CD8-positive, alpha-beta memory T cell (primary cell): Measurements from ENCODE around the gene MAPRE2. TPM values are rescaled to one million over a fixed set of nuclear protein-coding genes. Genes with fewer than 3 reads are reported as not detected.

Experiments
- CTCF ChIA-PET: fragments of 350-600 bp; sonication (Branson Sonifier 250); formaldehyde crosslinking; loops from one replicate; lab custom pipeline; 2021; ENCODE audit warnings: antibody characterized with exemption; lab: Charles Lee
- POLR2A ChIA-PET: fragments of 350-600 bp; sonication (Branson Sonifier 250); formaldehyde crosslinking; loops from one replicate; lab custom pipeline; 2021; ENCODE audit warnings: antibody characterized with exemption; lab: Charles Lee
- DNase-seq, 5 donors: peaks; one replicate each; pipeline versions ENCODE4 v3.0.0 to v3.0.0-alpha.2; 2020 to 2022; ENCODE audit warnings: mixed read lengths in 1 of 5
- H3K27ac ChIP-seq: one replicate; pipeline ENCODE4 v1.7.0; 2013; ENCODE audit warnings: low read depth, mild to moderate bottlenecking, low read length, moderate library complexity
- H3K27me3 ChIP-seq: 2 replicates; pipeline ENCODE4 v1.7.0; 2013; ENCODE audit warnings: low read length, mild to moderate bottlenecking; ENCODE audit not compliant: insufficient read depth, poor library complexity, severe bottlenecking
- H3K36me3 ChIP-seq: 2 replicates; pipeline ENCODE4 v1.7.0; 2013; ENCODE audit warnings: mild to moderate bottlenecking, low read length, moderate library complexity; ENCODE audit not compliant: insufficient read depth
- H3K4me1 ChIP-seq: 2 replicates; pipeline ENCODE4 v1.7.0; 2013; ENCODE audit warnings: mild to moderate bottlenecking, low read length, moderate library complexity; ENCODE audit not compliant: insufficient read depth
- H3K4me3 ChIP-seq: 2 replicates; pipeline ENCODE4 v1.7.0; 2013; ENCODE audit warnings: mild to moderate bottlenecking, low read length
- H3K9me3 ChIP-seq: 2 replicates; pipeline ENCODE4 v1.7.0; 2013; ENCODE audit warnings: mild to moderate bottlenecking, low read length
- H3K27ac Mint-ChIP-seq, 8 donors: one replicate each; pipeline ENCODE4 v1.8.0; 2020 to 2021; ENCODE audit warnings: mixed read lengths in 8 of 8, mild to moderate bottlenecking in 6 of 8, inconsistent platforms in 3 of 8, moderate library complexity in 3 of 8
- H3K27me3 Mint-ChIP-seq, 2 donors: one replicate each; pipeline ENCODE4 v1.8.0; 2020 to 2021; ENCODE audit warnings: mixed read lengths in 2 of 2, mild to moderate bottlenecking in 1 of 2, moderate library complexity in 1 of 2
- H3K36me3 Mint-ChIP-seq, 3 donors: one replicate each; pipeline ENCODE4 v1.8.0; 2020 to 2021; ENCODE audit warnings: mixed read lengths in 3 of 3, inconsistent platforms in 1 of 3, mild to moderate bottlenecking in 1 of 3
- H3K4me1 Mint-ChIP-seq, 3 donors: one replicate each; pipeline ENCODE4 v1.8.0; 2020 to 2021; ENCODE audit warnings: mixed read lengths in 3 of 3, inconsistent platforms in 1 of 3, mild to moderate bottlenecking in 1 of 3
- H3K4me3 Mint-ChIP-seq, 7 donors: one replicate each; pipeline ENCODE4 v1.8.0; 2020 to 2021; ENCODE audit warnings: mixed read lengths in 7 of 7, mild to moderate bottlenecking in 6 of 7, moderate library complexity in 4 of 7, inconsistent platforms in 2 of 7
- H3K9me3 Mint-ChIP-seq, 5 donors: one replicate each; pipeline ENCODE4 v1.8.0; 2020 to 2022; ENCODE audit warnings: mixed read lengths in 5 of 5, mild to moderate bottlenecking in 3 of 5, moderate library complexity in 2 of 5, inconsistent platforms in 1 of 5
- polyA plus RNA-seq: library from polyadenylated mRNA; unstranded; fragments of 300-500 nt; fragmentation: Illumina TruSeq; gene quantifications from one replicate; pipeline ENCODE4 v1.2.3, GENCODE V29; 2021
- total RNA-seq, 2 experiments: library from RNA; stranded (reverse); gene quantifications; one replicate each; pipeline ENCODE4 v1.2.3, GENCODE V29; 2021

The MAPRE2 gene
- total and polyA plus RNA-seq, 3 experiments from 2014 or later: 38.5 to 80.4 (median 38.6) TPM

GRCh38 chr18:35055105-35055504 lies 13.9 kb downstream of the MAPRE2 start:
- Histone ChIP-seq H3K9me3 (no peaks in the 10 kb centered on the region), H3K36me3 (no peaks in the 10 kb centered on the region), H3K27ac (no peak overlapping the region), H3K4me3 (no peak overlapping the region), H3K27me3 (no peaks in the 10 kb centered on the region), H3K4me1 (peaks cover 38% of the 10 kb centered on the region)
- CTCF ChIA-PET: no interaction called here
- POLR2A ChIA-PET: no interaction called here
- Mint-ChIP-seq H3K9me3 (peaks cover 0 to 1% (median 0%) of the 10 kb centered on the region in 5 donors), H3K4me3 (no peak overlapping the region), H3K27me3 (no peaks in the 10 kb centered on the region), H3K27ac (peak overlapping the region in 1 of 8 donors; percentile 62), H3K36me3 (peaks cover 7 to 17% (median 8%) of the 10 kb centered on the region in 3 donors), H3K4me1 (peaks cover 65 to 91% (median 85%) of the 10 kb centered on the region in 3 donors)
- no peak for DNase-seq

DNA sequence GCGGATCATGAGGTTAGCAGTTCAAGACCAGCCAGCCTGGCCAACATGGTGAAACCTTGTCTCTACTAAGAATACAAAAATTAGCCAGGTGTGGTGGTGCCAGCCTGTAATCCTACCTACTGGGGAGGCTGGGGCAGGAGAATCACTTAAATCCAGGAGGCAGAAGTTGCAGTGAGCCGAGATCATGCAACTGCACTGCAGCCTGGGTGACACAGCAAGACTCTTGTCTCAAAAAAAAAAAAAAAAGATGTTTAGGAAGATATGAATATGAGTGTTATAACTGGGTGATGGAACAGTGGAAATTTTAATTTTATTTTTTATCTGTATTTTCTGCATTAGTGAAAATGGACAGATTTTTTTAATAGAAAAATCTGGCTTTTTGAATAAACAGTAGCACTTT lies 14.5 kb downstream of the MAPRE2 start:
- Mint-ChIP-seq H3K36me3 (peaks cover 7 to 16% (median 8%) of the 10 kb centered on the region in 3 donors), H3K4me3 (no peak overlapping the region), H3K9me3 (peaks cover 0 to 1% (median 0%) of the 10 kb centered on the region in 5 donors), H3K27ac (no peak overlapping the region), H3K27me3 (no peaks in the 10 kb centered on the region), H3K4me1 (peaks cover 64 to 91% (median 85%) of the 10 kb centered on the region in 3 donors)
- Histone ChIP-seq H3K4me1 (peaks cover 31% of the 10 kb centered on the region), H3K27me3 (no peaks in the 10 kb centered on the region), H3K36me3 (no peaks in the 10 kb centered on the region), H3K27ac (no peak overlapping the region), H3K9me3 (no peaks in the 10 kb centered on the region), H3K4me3 (no peak overlapping the region)
- CTCF ChIA-PET: no interaction called here
- DNase-seq: no peak
- POLR2A ChIA-PET: no interaction called here

GRCh38 chr18:35059280-35059927 lies 18.2 kb downstream of the MAPRE2 start:
- Mint-ChIP-seq H3K27me3 (no peaks in the 10 kb centered on the region), H3K4me1 (peaks cover 57 to 91% (median 85%) of the 10 kb centered on the region in 3 donors), H3K4me3 (no peak overlapping the region), H3K36me3 (peaks cover under 1 to 15% (median 5%) of the 10 kb centered on the region in 3 donors), H3K9me3 (peaks cover 0 to 1% (median 0%) of the 10 kb centered on the region in 5 donors), H3K27ac (peak overlapping the region in 3 of 8 donors; percentile 12 to 64 (median 59))
- Histone ChIP-seq H3K9me3 (no peaks in the 10 kb centered on the region), H3K27ac (no peak overlapping the region), H3K27me3 (no peaks in the 10 kb centered on the region), H3K4me1 (peaks cover 20% of the 10 kb centered on the region), H3K4me3 (no peak overlapping the region), H3K36me3 (no peaks in the 10 kb centered on the region)
- POLR2A ChIA-PET: no interaction called here
- no peak for DNase-seq
- CTCF ChIA-PET: interaction anchor here (1.2 to 1.5 kb wide), 2 partner anchors 14 to 18 kb away, joined by 3 to 5 read pairs; partner anchors contain the start of gene MAPRE2

DNA sequence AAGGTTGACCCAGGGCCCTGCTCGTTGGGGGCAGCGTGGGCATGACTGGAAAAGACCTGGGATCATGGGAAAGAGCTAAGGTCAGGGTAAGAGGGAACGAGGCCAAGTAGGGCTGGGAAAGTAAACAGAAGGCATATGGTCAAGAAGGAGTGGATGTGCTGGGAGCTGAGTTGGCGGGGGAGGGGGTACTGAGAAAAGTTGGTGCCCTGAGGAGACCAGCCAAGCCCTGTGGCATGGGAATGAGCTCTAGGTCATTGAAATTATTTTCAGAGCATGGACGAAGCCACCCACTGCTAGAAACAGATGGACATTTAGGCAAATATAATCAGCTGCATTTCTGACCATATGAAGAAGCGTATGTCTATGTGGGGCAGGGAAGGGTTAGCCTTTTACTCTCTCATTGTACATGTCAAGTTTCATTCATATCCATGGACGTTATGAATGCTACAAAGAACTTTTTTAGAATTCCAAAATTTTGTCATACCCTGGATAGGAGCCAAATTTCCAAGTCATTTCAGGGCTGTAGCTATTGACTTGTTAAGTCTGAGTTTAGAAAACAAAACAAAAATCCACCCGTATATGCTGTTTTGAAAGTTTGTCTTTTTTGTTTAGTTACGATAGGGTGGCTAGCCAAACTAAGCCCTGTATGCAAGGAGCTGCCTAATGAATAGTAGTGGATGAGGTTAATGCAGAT lies 19.1 kb downstream of the MAPRE2 start:
- Mint-ChIP-seq H3K27me3 (no peaks in the 10 kb centered on the region), H3K9me3 (peaks cover 0 to 1% (median 0%) of the 10 kb centered on the region in 5 donors), H3K4me3 (no peak overlapping the region), H3K36me3 (peaks cover 0 to 12% (median 5%) of the 10 kb centered on the region in 3 donors), H3K27ac (peak overlapping the region in 1 of 8 donors; percentile 44), H3K4me1 (peaks cover 54 to 90% (median 81%) of the 10 kb centered on the region in 3 donors)
- no peak for DNase-seq
- ChIA-PET CTCF (interaction anchor here (1.5 kb wide), 1 partner anchor 15 kb away, joined by 5 read pairs; no protein-coding TSS in a partner anchor), POLR2A (no interaction called here)
- H3K36me3 ChIP-seq: no peaks in the 10 kb centered on the region
- no peaks in the 10 kb centered on the region for H3K9me3 ChIP-seq
- no peak overlapping the region for H3K4me3 ChIP-seq
- H3K4me1 ChIP-seq: peaks cover 15% of the 10 kb centered on the region
- no peaks in the 10 kb centered on the region for H3K27me3 ChIP-seq
- no peak overlapping the region for H3K27ac ChIP-seq

DNA sequence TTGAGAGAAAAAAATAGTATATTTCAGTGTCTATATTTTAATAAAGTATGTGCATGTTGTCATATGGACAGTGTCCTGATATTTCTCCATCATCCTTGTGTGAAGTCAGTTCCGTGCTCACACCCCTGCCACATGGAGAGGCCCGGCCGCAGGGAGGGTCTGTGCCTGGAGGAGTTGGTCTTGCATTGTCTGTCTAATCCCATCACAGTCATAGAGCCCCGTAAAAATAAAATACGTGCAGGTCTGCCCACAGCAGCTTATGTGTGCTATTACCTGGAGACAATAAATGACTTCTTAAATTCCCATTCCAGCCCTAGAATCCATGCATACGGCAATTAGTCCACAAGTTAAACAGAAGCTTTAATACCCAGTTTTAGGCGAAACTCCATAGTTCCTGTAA lies 20.1 kb downstream of the MAPRE2 start:
- CTCF ChIA-PET: no interaction called here

DNA sequence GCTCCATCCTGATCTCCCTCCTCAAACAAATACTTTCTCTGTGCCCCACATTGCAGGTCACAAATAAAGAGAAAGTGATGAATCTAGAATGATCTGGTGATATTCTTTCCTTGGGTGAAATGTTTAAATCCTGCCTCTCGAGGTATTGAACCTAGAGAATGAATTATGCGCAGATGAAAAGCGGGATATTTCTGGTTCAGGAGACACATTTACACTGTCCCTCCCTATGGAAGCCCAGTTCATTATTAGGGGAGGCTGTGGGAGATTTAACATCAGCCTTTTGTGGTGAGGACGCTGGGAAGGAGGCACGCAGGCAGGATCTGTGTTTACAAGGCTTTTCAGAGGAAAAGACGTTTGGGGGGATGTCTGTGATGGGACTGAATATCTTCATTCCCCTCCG lies 20.6 kb downstream of the MAPRE2 start:
- Histone ChIP-seq H3K4me1 (peaks cover 20% of the 10 kb centered on the region), H3K9me3 (no peaks in the 10 kb centered on the region), H3K27ac (no peak overlapping the region), H3K4me3 (no peak overlapping the region), H3K27me3 (no peaks in the 10 kb centered on the region), H3K36me3 (no peaks in the 10 kb centered on the region)
- ChIA-PET POLR2A (no interaction called here), CTCF (no interaction called here)
- Mint-ChIP-seq H3K4me3 (no peak overlapping the region), H3K4me1 (peaks cover 61 to 92% (median 84%) of the 10 kb centered on the region in 3 donors), H3K27ac (peak overlapping the region in 1 of 8 donors; percentile 12), H3K27me3 (no peaks in the 10 kb centered on the region), H3K9me3 (peaks cover 0 to 1% (median 0%) of the 10 kb centered on the region in 5 donors), H3K36me3 (peaks cover 0 to 10% (median 5%) of the 10 kb centered on the region in 3 donors)
- DNase-seq: no peak

More for the DNA sequence above, 20.1 kb downstream of the MAPRE2 start:
- Mint-ChIP-seq H3K27me3 (no peaks in the 10 kb centered on the region), H3K36me3 (peaks cover 0 to 12% (median 5%) of the 10 kb centered on the region in 3 donors), H3K27ac (no peak overlapping the region), H3K4me3 (no peak overlapping the region), H3K9me3 (peaks cover 0 to 1% (median 0%) of the 10 kb centered on the region in 5 donors), H3K4me1 (peaks cover 59 to 92% (median 83%) of the 10 kb centered on the region in 3 donors)
- H3K9me3 ChIP-seq: no peaks in the 10 kb centered on the region
- POLR2A ChIA-PET: no interaction called here
- no peak for DNase-seq
- H3K4me3 ChIP-seq: no peak overlapping the region
- H3K27me3 ChIP-seq: no peaks in the 10 kb centered on the region
- H3K27ac ChIP-seq: no peak overlapping the region
- no peaks in the 10 kb centered on the region for H3K36me3 ChIP-seq
- peaks cover 15% of the 10 kb centered on the region for H3K4me1 ChIP-seq

DNA sequence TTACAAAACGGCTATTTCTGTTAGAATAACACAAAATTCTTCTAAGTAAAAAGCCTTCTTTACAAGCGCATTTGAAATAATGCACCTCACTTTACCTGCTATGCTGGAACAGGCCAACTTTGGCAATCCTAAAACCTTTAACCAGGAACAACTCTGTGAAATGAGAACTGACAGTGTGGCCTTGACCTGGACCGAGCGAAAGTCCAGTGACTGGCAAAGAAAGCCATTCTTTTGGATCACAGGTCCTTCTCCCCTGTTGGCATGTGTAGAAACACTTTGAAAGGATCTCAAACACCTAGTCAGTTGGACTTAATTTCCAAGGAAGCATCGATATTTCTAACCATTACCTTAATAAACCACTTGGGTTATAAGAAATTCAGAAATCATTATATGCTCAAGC lies 21.2 kb downstream of the MAPRE2 start:
- POLR2A ChIA-PET: no interaction called here
- DNase-seq: no peak
- Mint-ChIP-seq H3K36me3 (peaks cover 0 to 11% (median 5%) of the 10 kb centered on the region in 3 donors), H3K4me1 (peaks cover 62 to 92% (median 84%) of the 10 kb centered on the region in 3 donors), H3K27me3 (no peaks in the 10 kb centered on the region), H3K4me3 (no peak overlapping the region), H3K27ac (peak overlapping the region in 1 of 8 donors; percentile 50), H3K9me3 (peaks cover 0 to 1% (median 0%) of the 10 kb centered on the region in 5 donors)
- H3K4me1 ChIP-seq: peaks cover 26% of the 10 kb centered on the region
- no peak overlapping the region for H3K27ac ChIP-seq
- no peaks in the 10 kb centered on the region for H3K36me3 ChIP-seq
- CTCF ChIA-PET: no interaction called here
- H3K9me3 ChIP-seq: no peaks in the 10 kb centered on the region
- H3K4me3 ChIP-seq: no peak overlapping the region
- no peaks in the 10 kb centered on the region for H3K27me3 ChIP-seq
